Measurements from ENCODE around the gene SBF2.

- TF ChIP-seq, protein P1, sequence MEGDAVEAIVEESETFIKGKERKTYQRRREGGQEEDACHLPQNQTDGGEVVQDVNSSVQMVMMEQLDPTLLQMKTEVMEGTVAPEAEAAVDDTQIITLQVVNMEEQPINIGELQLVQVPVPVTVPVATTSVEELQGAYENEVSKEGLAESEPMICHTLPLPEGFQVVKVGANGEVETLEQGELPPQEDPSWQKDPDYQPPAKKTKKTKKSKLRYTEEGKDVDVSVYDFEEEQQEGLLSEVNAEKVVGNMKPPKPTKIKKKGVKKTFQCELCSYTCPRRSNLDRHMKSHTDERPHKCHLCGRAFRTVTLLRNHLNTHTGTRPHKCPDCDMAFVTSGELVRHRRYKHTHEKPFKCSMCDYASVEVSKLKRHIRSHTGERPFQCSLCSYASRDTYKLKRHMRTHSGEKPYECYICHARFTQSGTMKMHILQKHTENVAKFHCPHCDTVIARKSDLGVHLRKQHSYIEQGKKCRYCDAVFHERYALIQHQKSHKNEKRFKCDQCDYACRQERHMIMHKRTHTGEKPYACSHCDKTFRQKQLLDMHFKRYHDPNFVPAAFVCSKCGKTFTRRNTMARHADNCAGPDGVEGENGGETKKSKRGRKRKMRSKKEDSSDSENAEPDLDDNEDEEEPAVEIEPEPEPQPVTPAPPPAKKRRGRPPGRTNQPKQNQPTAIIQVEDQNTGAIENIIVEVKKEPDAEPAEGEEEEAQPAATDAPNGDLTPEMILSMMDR (IDR thresholded peaks at IDR 0.05; ENCODE audit: extremely low read depth in 1 of 2, insufficient read depth in 1 of 2, low read depth in 1 of 2, low read length in 2 of 2) = no peak
- TF ChIP-seq POLR2A (IDR thresholded peaks at IDR 0.05; ENCODE audit: low read depth, low read length) (no peak), EZH2 (IDR thresholded peaks at IDR 0.05; ENCODE audit: borderline replicate concordance, low read depth, low read length, severe bottlenecking) (no peak), POLR2AphosphoS5 (IDR thresholded peaks at IDR 0.05; ENCODE audit: insufficient read depth, low read depth, low read length) (no peak), MYC (IDR thresholded peaks at IDR 0.05; ENCODE audit: low read depth, low read length) (no peak)
- TF ChIP-seq, protein P2, sequence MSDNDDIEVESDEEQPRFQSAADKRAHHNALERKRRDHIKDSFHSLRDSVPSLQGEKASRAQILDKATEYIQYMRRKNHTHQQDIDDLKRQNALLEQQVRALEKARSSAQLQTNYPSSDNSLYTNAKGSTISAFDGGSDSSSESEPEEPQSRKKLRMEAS (IDR thresholded peaks at IDR 0.05; ENCODE audit: insufficient read depth, insufficient read length) = no peak
Observed at GRCh38 chr11:10301656-10302358, 7.8 kb upstream of the SBF2 start.
